HG03108 (cell line): ENCODE data around the gene TRAPPC5.

Source experiments
- ATAC-seq: cut with Tn5 transposase; IDR thresholded peaks from one replicate; pipeline ENCODE4 v1.9.1; 2021; ENCODE audit warnings: moderate library complexity; ENCODE audit not compliant: unreplicated experiment

TRAPPC5 gene

GRCh38 chr19:7674010-7675005 lies 6.3 kb upstream of the TRAPPC5 start:
- ATAC-seq: no peak

GRCh38 chr19:7676376-7676775 lies 4.3 kb upstream of the TRAPPC5 start:
- ATAC-seq: no peak

- ATAC-seq: no peak
Measured at GRCh38 chr19:7676854-7677253, 3.8 kb upstream of the TRAPPC5 start, which contains the start of gene MCEMP1. Gene MCEMP1, plus strand, starts transcription at chr19:7677090. Its CDS starts 31 bp downstream, at chr19:7677121.

GRCh38 chr19:7677669-7678311 lies 2.8 kb upstream of the TRAPPC5 start:
- no peak for ATAC-seq

- ATAC-seq: no peak
Measured at GRCh38 chr19:7678971-7679751, 1.5 kb upstream of the TRAPPC5 start.

- no peak for ATAC-seq
Measured at GRCh38 chr19:7679771-7680605, 645 bp upstream of the TRAPPC5 start.

- ATAC-seq: no peak
Measured at GRCh38 chr19:7681340-7682174, 924 bp downstream of the TRAPPC5 start.

- ATAC-seq: no peak
Measured at GRCh38 chr19:7682175-7682855, 1.7 kb downstream of the TRAPPC5 start.

GRCh38 chr19:7685546-7686445 lies 5.2 kb downstream of the TRAPPC5 start:
- ATAC-seq: no peak

GRCh38 chr19:7687177-7687576 lies 6.5 kb downstream of the TRAPPC5 start:
- no peak for ATAC-seq

GRCh38 chr19:7689165-7689564 lies 8.5 kb downstream of the TRAPPC5 start:
- no peak for ATAC-seq

GRCh38 chr19:7690779-7691258 lies 10.2 kb downstream of the TRAPPC5 start:
- ATAC-seq: no peak

- no peak for ATAC-seq
Measured at GRCh38 chr19:7691497-7691896, 10.9 kb downstream of the TRAPPC5 start.

GRCh38 chr19:7692417-7693088 lies 11.9 kb downstream of the TRAPPC5 start:
- ATAC-seq: no peak

- no peak for ATAC-seq
Measured at GRCh38 chr19:7694499-7694898, 13.9 kb downstream of the TRAPPC5 start.

GRCh38 chr19:7697721-7698287 lies 17.2 kb downstream of the TRAPPC5 start:
- ATAC-seq: no peak

GRCh38 chr19:7698583-7698982 lies 17.9 kb downstream of the TRAPPC5 start:
- ATAC-seq: no peak
